Neural cell (in vitro differentiated cells): ENCODE data around the gene XRRA1. TPM values are rescaled to one million over a fixed set of nuclear protein-coding genes. Genes with fewer than 3 reads are reported as not detected.

ENCODE experiments used
- H2AFZ ChIP-seq: fragments of 200-600, 300-800 bp; sonication (generic), shearing (Covaris generic); 2 replicates; pipeline ENCODE4 v1.6.0; 2014; ENCODE audit warnings: low read depth, mild to moderate bottlenecking, antibody characterized with exemption, low read length, moderate library complexity
- H3F3A ChIP-seq: fragments of 200-600 bp; shearing (Covaris generic); 2 replicates; pipeline ENCODE4 v1.6.1; 2016; ENCODE audit warnings: mild to moderate bottlenecking, moderate library complexity, mixed read lengths, antibody characterized with exemption, low read length; ENCODE audit not compliant: insufficient read depth, poor library complexity, severe bottlenecking
- H3K27ac ChIP-seq: fragments of 200-600, 300-800 bp; sonication (generic), shearing (Covaris generic); 2 replicates; pipeline ENCODE4 v1.5.1; 2014; ENCODE audit warnings: mild to moderate bottlenecking, low read length, moderate library complexity
- H3K27me3 ChIP-seq: fragments of 300-800, 200-600 bp; sonication (generic), shearing (Covaris generic); 2 replicates; pipeline ENCODE4 v1.6.0; 2014; ENCODE audit warnings: mild to moderate bottlenecking, low read depth, low read length, moderate library complexity; ENCODE audit not compliant: insufficient read depth
- H3K36me3 ChIP-seq: fragments of 300-800, 200-600 bp; sonication (generic), shearing (Covaris generic); 2 replicates; pipeline ENCODE4 v1.5.1; 2014; ENCODE audit warnings: mild to moderate bottlenecking, antibody characterized with exemption, low read length, moderate library complexity; ENCODE audit not compliant: insufficient read depth
- H3K4me2 ChIP-seq: fragments of 300-800, 200-600 bp; sonication (generic), shearing (Covaris generic); 2 replicates; pipeline ENCODE4 v1.6.0; 2014; ENCODE audit warnings: mild to moderate bottlenecking, low read length
- H3K4me3 ChIP-seq: fragments of 300-800, 200-600 bp; sonication (generic), shearing (Covaris generic); 2 replicates; pipeline ENCODE4 v1.5.1; 2014; ENCODE audit warnings: mild to moderate bottlenecking, low read length, moderate library complexity
- H3K79me2 ChIP-seq: fragments of 200-600 bp; shearing (Covaris generic); replicated peaks from 2 replicates; pipeline ENCODE4 v1.6.0; 2014; ENCODE audit warnings: mild to moderate bottlenecking, low read length, moderate library complexity; ENCODE audit not compliant: insufficient read depth
- H3K9ac ChIP-seq: fragments of 300-800, 200-600 bp; sonication (generic), shearing (Covaris generic); 2 replicates; pipeline ENCODE4 v1.6.1; 2016; ENCODE audit warnings: mild to moderate bottlenecking, low read length, mixed read lengths
- H3K9me2 ChIP-seq: fragments of 200-600 bp; shearing (Covaris generic); 2 replicates; pipeline ENCODE4 v1.6.1; 2016; ENCODE audit warnings: mild to moderate bottlenecking, low read length, mixed read lengths; ENCODE audit not compliant: insufficient read depth
- H3K9me3 ChIP-seq: fragments of 200-600, 300-800 bp; sonication (generic), shearing (Covaris generic); 2 replicates; pipeline ENCODE4 v1.6.1; 2016; ENCODE audit warnings: mild to moderate bottlenecking, mixed run types, low read length, moderate library complexity, mixed read lengths
- H4K20me1 ChIP-seq: fragments of 200-600 bp; shearing (Covaris generic); 2 replicates; pipeline ENCODE4 v1.6.1; 2016; ENCODE audit warnings: mild to moderate bottlenecking, mixed run types; ENCODE audit not compliant: insufficient read depth
- EP300 ChIP-seq: fragments of 450-650 bp; conservative IDR thresholded peaks from 2 replicates; pipeline ENCODE4 v1.6.1; 2014; ENCODE audit warnings: antibody characterized with exemption, mild to moderate bottlenecking, moderate library complexity; ENCODE audit not compliant: poor library complexity, severe bottlenecking
- EZH2 ChIP-seq: fragments of 200-600, 300-800 bp; shearing (Covaris generic), sonication (generic); IDR thresholded peaks from 2 replicates; pipeline ENCODE4 v1.6.1; 2014; ENCODE audit warnings: antibody characterized with exemption, low read length, borderline replicate concordance, mild to moderate bottlenecking; ENCODE audit not compliant: insufficient read depth, poor library complexity, severe bottlenecking
- MXI1 ChIP-seq: fragments of 450-650 bp; conservative IDR thresholded peaks from 2 replicates; pipeline ENCODE4 v1.6.1; 2014; ENCODE audit warnings: antibody characterized with exemption, mild to moderate bottlenecking; ENCODE audit not compliant: poor library complexity, severe bottlenecking
- POLR2AphosphoS5 ChIP-seq: IDR thresholded peaks from 2 replicates; pipeline ENCODE4 v1.6.1; 2012
- RAD21 ChIP-seq: fragments of 450-650 bp; conservative IDR thresholded peaks from 2 replicates; pipeline ENCODE4 v1.6.1; 2014; ENCODE audit warnings: antibody characterized with exemption, mild to moderate bottlenecking, moderate library complexity
- SMC3 ChIP-seq: fragments of 450-650 bp; conservative IDR thresholded peaks from 2 replicates; pipeline ENCODE4 v1.6.1; 2014; ENCODE audit warnings: antibody characterized with exemption, mild to moderate bottlenecking, moderate library complexity; ENCODE audit not compliant: poor library complexity
- TAF1 ChIP-seq: IDR thresholded peaks from 2 replicates; pipeline ENCODE4 v1.6.1; 2012; ENCODE audit warnings: low read depth
- polyA plus RNA-seq: library from polyadenylated mRNA; depleted of rRNA; stranded (reverse); fragments of >200 nt; gene quantifications from 2 replicates; pipeline ENCODE4 v1.2.3, GENCODE V29; 2014
- TF ChIP-seq, protein P1 (sequence below): fragments of 450-650 bp; IDR thresholded peaks from 2 replicates; pipeline ENCODE4 v1.5.1; 2014; ENCODE audit warnings: antibody characterized with exemption, mild to moderate bottlenecking, moderate library complexity; ENCODE audit not compliant: poor library complexity, severe bottlenecking
- TF ChIP-seq, protein P2 (sequence below): IDR thresholded peaks from 2 replicates; pipeline ENCODE4 v1.6.1; 2012; ENCODE audit warnings: borderline replicate concordance

The XRRA1 gene
- polyA plus RNA-seq, 1 donor from 2014 or later: 2.7 TPM

DNA sequence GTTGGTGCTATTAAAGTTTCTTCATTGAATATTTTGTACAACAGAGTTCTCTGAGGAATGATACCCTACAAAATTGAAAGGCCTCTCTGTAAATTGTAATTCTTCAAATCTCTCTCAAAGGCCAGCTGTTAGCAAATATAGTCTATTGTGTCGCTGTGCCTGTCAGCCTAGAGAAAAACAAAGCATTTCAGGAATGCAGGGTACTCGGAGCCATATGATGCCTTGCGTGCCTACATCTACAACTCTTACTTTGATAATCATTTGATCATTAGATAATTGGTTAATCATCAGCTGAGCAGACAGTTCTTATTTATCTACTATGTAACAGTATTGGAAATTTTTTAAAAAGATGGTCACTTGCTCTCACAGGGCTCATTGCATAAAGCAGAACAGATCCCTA is 132.9 kb downstream of the XRRA1 start:
- H3K9ac ChIP-seq: no peak overlapping the region
- no peaks in the 10 kb centered on the region for H3K27me3 ChIP-seq
- H2AFZ ChIP-seq: no peak overlapping the region
- H3K9me2 ChIP-seq: no peaks in the 10 kb centered on the region
- no peaks in the 10 kb centered on the region for H4K20me1 ChIP-seq
- no peak overlapping the region for H3K27ac ChIP-seq
- no peaks in the 10 kb centered on the region for H3K79me2 ChIP-seq
- no peaks in the 10 kb centered on the region for H3K9me3 ChIP-seq
- H3K36me3 ChIP-seq: peaks cover 4% of the 10 kb centered on the region
- TF ChIP-seq EP300 (no peak), SMC3 (no peak), MXI1 (no peak), EZH2 (no peak), RAD21 (no peak), TAF1 (no peak), POLR2AphosphoS5 (no peak)
- TF ChIP-seq, protein P1, sequence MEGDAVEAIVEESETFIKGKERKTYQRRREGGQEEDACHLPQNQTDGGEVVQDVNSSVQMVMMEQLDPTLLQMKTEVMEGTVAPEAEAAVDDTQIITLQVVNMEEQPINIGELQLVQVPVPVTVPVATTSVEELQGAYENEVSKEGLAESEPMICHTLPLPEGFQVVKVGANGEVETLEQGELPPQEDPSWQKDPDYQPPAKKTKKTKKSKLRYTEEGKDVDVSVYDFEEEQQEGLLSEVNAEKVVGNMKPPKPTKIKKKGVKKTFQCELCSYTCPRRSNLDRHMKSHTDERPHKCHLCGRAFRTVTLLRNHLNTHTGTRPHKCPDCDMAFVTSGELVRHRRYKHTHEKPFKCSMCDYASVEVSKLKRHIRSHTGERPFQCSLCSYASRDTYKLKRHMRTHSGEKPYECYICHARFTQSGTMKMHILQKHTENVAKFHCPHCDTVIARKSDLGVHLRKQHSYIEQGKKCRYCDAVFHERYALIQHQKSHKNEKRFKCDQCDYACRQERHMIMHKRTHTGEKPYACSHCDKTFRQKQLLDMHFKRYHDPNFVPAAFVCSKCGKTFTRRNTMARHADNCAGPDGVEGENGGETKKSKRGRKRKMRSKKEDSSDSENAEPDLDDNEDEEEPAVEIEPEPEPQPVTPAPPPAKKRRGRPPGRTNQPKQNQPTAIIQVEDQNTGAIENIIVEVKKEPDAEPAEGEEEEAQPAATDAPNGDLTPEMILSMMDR: no peak
- TF ChIP-seq, protein P2, sequence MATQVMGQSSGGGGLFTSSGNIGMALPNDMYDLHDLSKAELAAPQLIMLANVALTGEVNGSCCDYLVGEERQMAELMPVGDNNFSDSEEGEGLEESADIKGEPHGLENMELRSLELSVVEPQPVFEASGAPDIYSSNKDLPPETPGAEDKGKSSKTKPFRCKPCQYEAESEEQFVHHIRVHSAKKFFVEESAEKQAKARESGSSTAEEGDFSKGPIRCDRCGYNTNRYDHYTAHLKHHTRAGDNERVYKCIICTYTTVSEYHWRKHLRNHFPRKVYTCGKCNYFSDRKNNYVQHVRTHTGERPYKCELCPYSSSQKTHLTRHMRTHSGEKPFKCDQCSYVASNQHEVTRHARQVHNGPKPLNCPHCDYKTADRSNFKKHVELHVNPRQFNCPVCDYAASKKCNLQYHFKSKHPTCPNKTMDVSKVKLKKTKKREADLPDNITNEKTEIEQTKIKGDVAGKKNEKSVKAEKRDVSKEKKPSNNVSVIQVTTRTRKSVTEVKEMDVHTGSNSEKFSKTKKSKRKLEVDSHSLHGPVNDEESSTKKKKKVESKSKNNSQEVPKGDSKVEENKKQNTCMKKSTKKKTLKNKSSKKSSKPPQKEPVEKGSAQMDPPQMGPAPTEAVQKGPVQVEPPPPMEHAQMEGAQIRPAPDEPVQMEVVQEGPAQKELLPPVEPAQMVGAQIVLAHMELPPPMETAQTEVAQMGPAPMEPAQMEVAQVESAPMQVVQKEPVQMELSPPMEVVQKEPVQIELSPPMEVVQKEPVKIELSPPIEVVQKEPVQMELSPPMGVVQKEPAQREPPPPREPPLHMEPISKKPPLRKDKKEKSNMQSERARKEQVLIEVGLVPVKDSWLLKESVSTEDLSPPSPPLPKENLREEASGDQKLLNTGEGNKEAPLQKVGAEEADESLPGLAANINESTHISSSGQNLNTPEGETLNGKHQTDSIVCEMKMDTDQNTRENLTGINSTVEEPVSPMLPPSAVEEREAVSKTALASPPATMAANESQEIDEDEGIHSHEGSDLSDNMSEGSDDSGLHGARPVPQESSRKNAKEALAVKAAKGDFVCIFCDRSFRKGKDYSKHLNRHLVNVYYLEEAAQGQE: no peak
- no peak overlapping the region for H3K4me2 ChIP-seq
- no peaks in the 10 kb centered on the region for H3F3A ChIP-seq
- no peak overlapping the region for H3K4me3 ChIP-seq

DNA sequence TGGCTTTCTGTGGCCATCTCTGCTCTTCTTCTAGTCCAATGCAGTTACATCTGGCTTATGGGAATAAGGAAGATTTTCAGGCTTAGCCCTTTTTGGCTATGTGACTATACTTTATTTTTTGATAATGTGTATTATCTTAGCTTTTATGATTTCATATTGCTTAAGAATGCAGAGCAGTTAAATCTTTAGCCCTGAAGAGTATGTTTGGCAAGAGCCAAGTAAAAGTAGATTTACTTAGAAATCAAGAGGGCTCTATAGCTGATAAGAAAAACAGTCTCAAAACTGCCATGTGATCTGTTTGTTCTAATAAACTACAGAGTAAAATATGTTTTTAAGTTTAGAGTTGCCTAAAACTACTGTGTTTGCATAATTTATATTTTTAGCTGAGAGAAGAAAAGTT is 139.1 kb downstream of the XRRA1 start:
- no peak for TF ChIP-seq TAF1
- TF ChIP-seq, protein P2: no peak
- no peaks in the 10 kb centered on the region for H3K9me3 ChIP-seq
- H2AFZ ChIP-seq: no peak overlapping the region
- no peak overlapping the region for H3K9ac ChIP-seq
- H3K27ac ChIP-seq: no peak overlapping the region
- no peaks in the 10 kb centered on the region for H3K36me3 ChIP-seq
- no peak overlapping the region for H3K4me3 ChIP-seq
- H3K9me2 ChIP-seq: no peaks in the 10 kb centered on the region
- no peaks in the 10 kb centered on the region for H3F3A ChIP-seq
- no peaks in the 10 kb centered on the region for H3K79me2 ChIP-seq
- H3K27me3 ChIP-seq: no peaks in the 10 kb centered on the region
- no peaks in the 10 kb centered on the region for H4K20me1 ChIP-seq
- no peak overlapping the region for H3K4me2 ChIP-seq
